Type B pancreatic cell (in vitro differentiated cells): Measurements from ENCODE around the gene FLT1. TPM values are rescaled to one million over a fixed set of nuclear protein-coding genes. Genes with fewer than 3 reads are reported as not detected.

Experiments used
- DNase-seq: peaks from one replicate; pipeline ENCODE4 v3.0.0; 2021; ENCODE audit warnings: mixed read lengths; ENCODE audit not compliant: unreplicated experiment; ENCODE audit errors: extremely low spot score
- H3K27ac Mint-ChIP-seq: 2 replicates; pipeline ENCODE4 v1.8.0; 2021; ENCODE audit warnings: mild to moderate bottlenecking, mixed read lengths
- H3K27me3 Mint-ChIP-seq: 2 replicates; pipeline ENCODE4 v1.8.0; 2021; ENCODE audit warnings: mixed read lengths
- H3K36me3 Mint-ChIP-seq: 2 replicates; pipeline ENCODE4 v1.8.0; 2021; ENCODE audit warnings: mixed read lengths
- H3K4me1 Mint-ChIP-seq: one replicate; pipeline ENCODE4 v1.8.0; 2021; ENCODE audit warnings: mixed read lengths; ENCODE audit not compliant: unreplicated experiment
- H3K4me3 Mint-ChIP-seq: 2 replicates; pipeline ENCODE4 v1.8.0; 2021; ENCODE audit warnings: mild to moderate bottlenecking, mixed read lengths
- H3K9me3 Mint-ChIP-seq: 2 replicates; pipeline ENCODE4 v1.8.0; 2021; ENCODE audit warnings: mixed read lengths
- total RNA-seq: library from RNA; stranded (reverse); gene quantifications from 2 replicates; pipeline ENCODE4 v1.2.1, GENCODE V29; 2021; ENCODE audit warnings: low replicate concordance
- TF ChIP-seq, protein P1 (sequence below): fragments of 200-600 bp; sonication (generic); conservative IDR thresholded peaks from 2 replicates; pipeline ENCODE4 v1.5.0; 2021; ENCODE audit warnings: antibody characterized with exemption, mild to moderate bottlenecking

Gene FLT1
- total RNA-seq, 1 donor from 2014 or later: 1.3 TPM

GRCh38 chr13:28425793-28426192 lies 69.1 kb downstream of the FLT1 start:
- Mint-ChIP-seq H3K4me1 (no peaks in the 10 kb centered on the region), H3K27me3 (peaks cover 26% of the 10 kb centered on the region), H3K27ac (no peak overlapping the region), H3K4me3 (no peak overlapping the region), H3K36me3 (no peaks in the 10 kb centered on the region), H3K9me3 (no peaks in the 10 kb centered on the region)
- DNase-seq: no peak
- TF ChIP-seq, protein P1, sequence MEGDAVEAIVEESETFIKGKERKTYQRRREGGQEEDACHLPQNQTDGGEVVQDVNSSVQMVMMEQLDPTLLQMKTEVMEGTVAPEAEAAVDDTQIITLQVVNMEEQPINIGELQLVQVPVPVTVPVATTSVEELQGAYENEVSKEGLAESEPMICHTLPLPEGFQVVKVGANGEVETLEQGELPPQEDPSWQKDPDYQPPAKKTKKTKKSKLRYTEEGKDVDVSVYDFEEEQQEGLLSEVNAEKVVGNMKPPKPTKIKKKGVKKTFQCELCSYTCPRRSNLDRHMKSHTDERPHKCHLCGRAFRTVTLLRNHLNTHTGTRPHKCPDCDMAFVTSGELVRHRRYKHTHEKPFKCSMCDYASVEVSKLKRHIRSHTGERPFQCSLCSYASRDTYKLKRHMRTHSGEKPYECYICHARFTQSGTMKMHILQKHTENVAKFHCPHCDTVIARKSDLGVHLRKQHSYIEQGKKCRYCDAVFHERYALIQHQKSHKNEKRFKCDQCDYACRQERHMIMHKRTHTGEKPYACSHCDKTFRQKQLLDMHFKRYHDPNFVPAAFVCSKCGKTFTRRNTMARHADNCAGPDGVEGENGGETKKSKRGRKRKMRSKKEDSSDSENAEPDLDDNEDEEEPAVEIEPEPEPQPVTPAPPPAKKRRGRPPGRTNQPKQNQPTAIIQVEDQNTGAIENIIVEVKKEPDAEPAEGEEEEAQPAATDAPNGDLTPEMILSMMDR: no peak

DNA sequence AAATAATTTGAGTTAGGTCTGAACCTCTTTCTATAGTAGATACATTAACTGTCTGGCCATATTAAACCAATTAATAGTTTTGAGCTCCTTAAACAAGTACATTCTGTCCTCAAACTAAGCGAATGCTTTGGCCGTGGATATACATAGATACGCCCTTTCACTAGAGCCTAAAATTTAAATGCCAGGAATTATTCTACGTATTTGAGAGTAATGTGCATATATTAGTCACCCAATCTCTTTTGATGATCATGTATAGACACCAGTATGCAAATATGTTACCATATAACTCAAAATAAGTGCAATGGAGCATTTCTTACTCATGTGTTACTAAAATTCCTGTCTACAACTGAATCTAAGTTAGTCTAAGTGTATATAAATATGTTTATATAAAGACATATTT lies 70.4 kb downstream of the FLT1 start:
- Mint-ChIP-seq H3K36me3 (no peaks in the 10 kb centered on the region), H3K27me3 (peaks cover 16% of the 10 kb centered on the region), H3K4me3 (no peak overlapping the region), H3K27ac (no peak overlapping the region), H3K4me1 (no peaks in the 10 kb centered on the region), H3K9me3 (no peaks in the 10 kb centered on the region)
- no peak for DNase-seq
- TF ChIP-seq, protein P1: no peak

- Mint-ChIP-seq H3K9me3 (no peaks in the 10 kb centered on the region), H3K4me3 (no peak overlapping the region), H3K27ac (no peak overlapping the region), H3K36me3 (no peaks in the 10 kb centered on the region), H3K4me1 (no peaks in the 10 kb centered on the region), H3K27me3 (peaks cover 15% of the 10 kb centered on the region)
- DNase-seq: no peak
- TF ChIP-seq, protein P1: no peak
Measured at GRCh38 chr13:28423010-28423409, 71.9 kb downstream of the FLT1 start.

DNA sequence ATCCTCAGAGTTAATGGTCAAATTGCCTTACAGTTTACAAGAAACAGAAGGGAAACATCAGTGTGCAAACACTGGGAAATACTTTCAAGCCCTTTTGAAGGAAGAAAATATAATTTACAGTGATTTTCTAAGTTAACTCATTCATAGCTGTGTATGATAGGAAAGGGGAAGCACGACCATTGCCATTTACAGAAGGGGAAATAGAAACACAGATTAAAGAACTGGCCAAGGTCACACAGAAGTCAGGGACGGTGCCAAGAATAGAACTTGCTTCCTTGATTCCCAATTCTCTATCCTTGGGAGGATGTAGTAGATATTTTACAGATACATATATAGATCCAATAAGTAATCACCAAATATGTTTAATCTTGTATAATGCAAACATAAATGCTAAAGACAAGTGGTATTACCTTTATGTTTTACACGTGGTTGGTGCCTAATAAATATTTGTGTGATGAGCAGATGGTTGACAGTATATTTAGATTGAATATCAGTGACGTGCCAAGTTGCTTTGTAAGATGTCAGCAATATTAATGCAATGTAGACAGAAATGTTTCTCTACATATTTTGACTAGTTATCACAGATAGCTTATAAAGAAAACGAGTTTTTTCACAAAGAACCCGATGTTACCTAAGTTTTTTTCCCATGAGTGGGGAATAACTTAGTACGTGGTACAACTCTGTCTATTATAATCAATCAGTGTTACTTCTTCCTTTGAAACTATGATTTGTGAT lies 73.1 kb downstream of the FLT1 start:
- Mint-ChIP-seq H3K27me3 (peaks cover 15% of the 10 kb centered on the region), H3K9me3 (no peaks in the 10 kb centered on the region), H3K36me3 (no peaks in the 10 kb centered on the region), H3K27ac (no peak overlapping the region), H3K4me3 (no peak overlapping the region), H3K4me1 (no peaks in the 10 kb centered on the region)
- TF ChIP-seq, protein P1: no peak
- no peak for DNase-seq

DNA sequence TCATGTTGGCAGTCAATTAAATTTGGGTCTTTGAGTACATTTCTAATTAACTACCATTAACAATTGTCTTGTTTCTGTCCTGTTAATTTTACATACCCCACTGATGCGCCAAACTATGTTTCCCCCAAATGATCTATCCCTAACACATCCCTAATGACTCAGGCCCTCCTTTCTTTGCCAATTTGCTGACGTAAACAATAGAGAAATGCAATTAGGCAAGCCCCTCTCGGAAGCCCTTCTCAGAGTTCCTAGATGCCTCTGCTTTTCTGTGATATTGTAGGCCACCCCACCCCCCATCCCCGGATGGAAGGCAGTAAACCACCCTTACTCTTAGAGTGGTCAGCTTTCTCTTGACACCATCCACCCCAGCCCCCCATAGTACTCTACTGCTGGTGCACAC lies 74.2 kb downstream of the FLT1 start:
- H3K36me3 Mint-ChIP-seq: no peaks in the 10 kb centered on the region
- no peak overlapping the region for H3K27ac Mint-ChIP-seq

More for the DNA sequence above, 74.2 kb downstream of the FLT1 start:
- Mint-ChIP-seq H3K4me3 (no peak overlapping the region), H3K4me1 (no peaks in the 10 kb centered on the region), H3K9me3 (no peaks in the 10 kb centered on the region), H3K27me3 (peaks cover 12% of the 10 kb centered on the region)
- no peak for DNase-seq
- TF ChIP-seq, protein P1: no peak
